A549 (cell line): ENCODE measurements around the gene SLCO1B1. TPM values are rescaled to one million over a fixed set of nuclear protein-coding genes. Genes with fewer than 3 reads are reported as not detected.

ENCODE experiments used
- ATAC-seq, 2 experiments: fragments of 200-7000 bp in 1 of 2; fragments of >200 bp in 1 of 2; cut with Nextera tagmentation in 1 of 2; cut with Tn5 transposase in 1 of 2; 3 replicates each; pipeline versions ENCODE4 v1.8.0 to v1.9.1; 2018 to 2020; ENCODE audit warnings: mild to moderate bottlenecking in 1 of 2, moderate library complexity in 1 of 2
- CTCF ChIA-PET: fragments of 300-600 bp; sonication (Branson Sonifier 250); formaldehyde crosslinking; extraction: SDS; loops from one replicate; lab custom pipeline; 2021; ENCODE audit warnings: antibody characterized with exemption, inconsistent platforms; lab: Yijun Ruan, JAX
- POLR2A ChIA-PET: fragments of 350-600 bp; formaldehyde crosslinking; extraction: SDS; loops from one replicate; lab custom pipeline; 2021; ENCODE audit warnings: antibody characterized with exemption, inconsistent platforms; lab: Yijun Ruan, JAX
- DNase-seq, 2 experiments: peaks; one replicate each; pipeline versions ENCODE4 v3.0.0 to v3.0.0-alpha.2; 2011 to 2016; ENCODE audit warnings: low read depth in 1 of 2, low spot score in 1 of 2
- FAIRE-seq: peaks from 2 replicates; lab custom pipeline; 2011; peaks lifted over from hg19 to GRCh38; lab: Jason Lieb, UNC
- H3K27ac ChIP-seq, 2 experiments: fragments of >200 bp; sonication (Bioruptor Twin); formaldehyde crosslinking; 3 replicates each; pipeline ENCODE4 v1.5.1; 2016 to 2017
- H3K4me1 ChIP-seq: fragments of >200 bp; sonication (Bioruptor Twin); formaldehyde crosslinking; 3 replicates; pipeline ENCODE4 v1.6.1; 2016
- H3K4me2 ChIP-seq: fragments of >200 bp; sonication (Bioruptor Twin); formaldehyde crosslinking; 3 replicates; pipeline ENCODE4 v1.6.1; 2016
- H3K4me3 ChIP-seq: fragments of >200 bp; sonication (Bioruptor Twin); formaldehyde crosslinking; 3 replicates; pipeline ENCODE4 v1.5.1; 2016
- H3K9me3 ChIP-seq: fragments of >200 bp; sonication (Bioruptor Twin); formaldehyde crosslinking; 3 replicates; pipeline ENCODE4 v1.6.1; 2016
- BCL3 ChIP-seq: fragments of >200 bp; sonication (Bioruptor Twin); formaldehyde crosslinking; IDR thresholded peaks from 3 replicates; pipeline ENCODE4 v1.6.1; 2016
- CHD4 ChIP-seq: fragments of 200-600 bp; sonication (generic); IDR thresholded peaks from 2 replicates; pipeline ENCODE4 v1.6.1; 2016; ENCODE audit warnings: antibody characterized with exemption, mild to moderate bottlenecking, borderline replicate concordance
- CTCF ChIP-seq: fragments of >200 bp; sonication (Bioruptor Twin); formaldehyde crosslinking; IDR thresholded peaks from 3 replicates; pipeline ENCODE4 v1.5.1; 2016
- EHF ChIP-seq: fragments of 250-450 bp; sonication (Bioruptor Pico); IDR thresholded peaks from 2 replicates; pipeline ENCODE4 v1.5.0; 2020; ENCODE audit warnings: mild to moderate bottlenecking
- EHMT2 ChIP-seq: fragments of 200-600 bp; sonication (generic); IDR thresholded peaks from 2 replicates; pipeline ENCODE4 v1.6.1; 2016; ENCODE audit warnings: antibody characterized with exemption, low read depth, mild to moderate bottlenecking, moderate library complexity
- ELK1 ChIP-seq: fragments of 150-350 bp; IDR thresholded peaks from 2 replicates; pipeline ENCODE4 v1.6.1; 2014; ENCODE audit warnings: low read depth, mild to moderate bottlenecking, low read length
- EP300 ChIP-seq, 2 experiments: fragments of >200 bp; sonication (Bioruptor Twin); formaldehyde crosslinking; IDR thresholded peaks; 2 replicates in 1 of 2; 3 replicates in 1 of 2; pipeline ENCODE4 v1.6.1; 2016 to 2017
- FOSB ChIP-seq: fragments of 250-450 bp; sonication (Bioruptor Pico); IDR thresholded peaks from 2 replicates; pipeline ENCODE4 v1.5.0; 2020; ENCODE audit warnings: mild to moderate bottlenecking, moderate library complexity
- FOSL2 ChIP-seq, 2 experiments: fragments of 450-650 bp in 1 of 2; fragments of >200 bp in 1 of 2; sonication (Bioruptor Twin) in 1 of 2; formaldehyde crosslinking; IDR thresholded peaks; 2 replicates each; pipeline versions ENCODE4 v1.5.0 to v1.6.1; 2016 to 2020; ENCODE audit warnings: mild to moderate bottlenecking in 1 of 2, moderate library complexity in 1 of 2
- HDAC2 ChIP-seq: fragments of 200-600 bp; sonication (generic); IDR thresholded peaks from 2 replicates; pipeline ENCODE4 v1.6.1; 2016
- HMGXB4 ChIP-seq: fragments of 250-450 bp; sonication (Bioruptor Pico); IDR thresholded peaks from 2 replicates; pipeline ENCODE4 v1.5.0; 2021; ENCODE audit warnings: mild to moderate bottlenecking, moderate library complexity, borderline replicate concordance
- JUNB ChIP-seq: fragments of >200 bp; sonication (Bioruptor Twin); formaldehyde crosslinking; IDR thresholded peaks from 2 replicates; pipeline ENCODE4 v1.6.1; 2016
- KDM1A ChIP-seq: fragments of 200-600 bp; sonication (generic); IDR thresholded peaks from 2 replicates; pipeline ENCODE4 v1.6.1; 2016; ENCODE audit warnings: low read depth, mild to moderate bottlenecking
- KDM5A ChIP-seq: fragments of 200-600 bp; sonication (generic); IDR thresholded peaks from 2 replicates; pipeline ENCODE4 v1.6.1; 2016; ENCODE audit warnings: antibody characterized with exemption, mild to moderate bottlenecking
- NR3C1 ChIP-seq: fragments of >200 bp; sonication (Bioruptor Twin); formaldehyde crosslinking; IDR thresholded peaks from 3 replicates; pipeline ENCODE4 v1.6.1; 2017
- PHF8 ChIP-seq: fragments of 200-600 bp; sonication (generic); IDR thresholded peaks from 2 replicates; pipeline ENCODE4 v1.6.1; 2016; ENCODE audit warnings: low read depth, mild to moderate bottlenecking, antibody characterized with exemption, moderate library complexity, borderline replicate concordance
- RAD21 ChIP-seq, 2 experiments: fragments of >200 bp in 1 of 2; sonication (Bioruptor Twin) in 1 of 2; formaldehyde crosslinking in 1 of 2; IDR thresholded peaks in 1 of 2; conservative IDR thresholded peaks in 1 of 2; 2 replicates in 1 of 2; 3 replicates in 1 of 2; pipeline ENCODE4 v1.6.1; 2012 to 2018; ENCODE audit warnings: inconsistent platforms in 1 of 2
- RARB ChIP-seq: fragments of 250-450 bp; sonication (Bioruptor Pico); IDR thresholded peaks from 2 replicates; pipeline ENCODE4 v1.8.0; 2021; ENCODE audit warnings: mild to moderate bottlenecking, moderate library complexity
- REST ChIP-seq: fragments of 200-600 bp; sonication (generic); IDR thresholded peaks from 2 replicates; pipeline ENCODE4 v1.6.1; 2016; ENCODE audit warnings: antibody characterized with exemption, mild to moderate bottlenecking, moderate library complexity
- RFX5 ChIP-seq: fragments of 450-650 bp; IDR thresholded peaks from 2 replicates; pipeline ENCODE4 v1.7.1; 2014; ENCODE audit warnings: antibody characterized with exemption, mild to moderate bottlenecking, moderate library complexity
- SMC3 ChIP-seq: fragments of >200 bp; sonication (Bioruptor Twin); formaldehyde crosslinking; IDR thresholded peaks from 3 replicates; pipeline ENCODE4 v1.6.1; 2018; ENCODE audit warnings: inconsistent platforms
- SREBF2 ChIP-seq: fragments of 450-650 bp; IDR thresholded peaks from 2 replicates; pipeline ENCODE4 v1.6.1; 2014; ENCODE audit warnings: mild to moderate bottlenecking, moderate library complexity
- TFCP2L1 ChIP-seq: fragments of 250-450 bp; sonication (Bioruptor Pico); IDR thresholded peaks from 2 replicates; pipeline ENCODE4 v1.5.0; 2021; ENCODE audit warnings: mild to moderate bottlenecking
- TP53 ChIP-seq: fragments of 250-450 bp; sonication (Bioruptor Pico); IDR thresholded peaks from 2 replicates; pipeline ENCODE4 v1.5.0; 2021; ENCODE audit warnings: mild to moderate bottlenecking, moderate library complexity
- USF2 ChIP-seq: fragments of 450-650 bp; IDR thresholded peaks from 2 replicates; pipeline ENCODE4 v1.6.1; 2014; ENCODE audit warnings: antibody characterized with exemption
- WGBS: methylation state at CpG from one replicate; pipeline ENCODE4 v1.1.6; 2017; ENCODE audit errors: missing lambda C conversion rate; 5-methylcytosine and 5-hydroxymethylcytosine counted together
- polyA plus RNA-seq, 4 experiments: library from polyadenylated mRNA; depleted of rRNA in 3 of 4; stranded (reverse); fragments of >200 nt; fragmentation: RNase III in 1 of 4; extraction: RNeasy Plus Mini Kit Qiagen cat#74134 plus additional on column Dnase treatment in 1 of 4; gene quantifications; 2 replicates in 3 of 4; 3 replicates in 1 of 4; pipeline ENCODE4 v1.2.3, GENCODE V29; 2011 to 2017

SLCO1B1 gene
- polyA plus RNA-seq, 2 of the 4 experiments (the other 2 are of a cell fraction): 2.0 to 2.4 TPM

- CTCF ChIA-PET: no interaction called here
- 69% methylated on average over 5 of the region's 5 CpGs for WGBS
- Histone ChIP-seq H3K27ac (no peak overlapping the region), H3K9me3 (no peaks in the 10 kb centered on the region), H3K4me2 (no peak overlapping the region), H3K4me3 (no peak overlapping the region)
- FAIRE-seq (no peak), ATAC-seq (no peak)
- TF ChIP-seq HDAC2: no peak
- TF ChIP-seq PHF8: no peak
- TF ChIP-seq SMC3: no peak
- TF ChIP-seq HMGXB4 (CRISPR knock-in tag): no peak
- no peak for TF ChIP-seq JUNB
- TF ChIP-seq NR3C1: no peak
- TF ChIP-seq BCL3: no peak
- no peak for TF ChIP-seq CHD4
- TF ChIP-seq TFCP2L1 (CRISPR knock-in tag): no peak
- no peak for TF ChIP-seq RAD21 (conservative IDR thresholded peaks at IDR 0.05 in 1 of 2, IDR thresholded peaks at IDR 0.05 in 1 of 2)
- no peak for TF ChIP-seq USF2
- no peak for TF ChIP-seq RARB
- no peak for TF ChIP-seq FOSB (CRISPR knock-in tag)
- TF ChIP-seq RFX5: no peak
- no peak for TF ChIP-seq TP53 (CRISPR knock-in tag)
- TF ChIP-seq, all 56 proteins: peak for 0
- H3K4me1 ChIP-seq: no peaks in the 10 kb centered on the region
- DNase-seq: no peak
- POLR2A ChIA-PET: no interaction called here
Observed at GRCh38 chr12:21252070-21252469, 121.1 kb downstream of the SLCO1B1 start.

- Histone ChIP-seq H3K4me3 (no peak overlapping the region), H3K27ac (no peak overlapping the region), H3K4me2 (no peak overlapping the region), H3K9me3 (no peaks in the 10 kb centered on the region), H3K4me1 (no peaks in the 10 kb centered on the region)
- CTCF ChIA-PET: no interaction called here
- TF ChIP-seq EHF: no peak
- no peak for TF ChIP-seq EHMT2
- no peak for TF ChIP-seq CTCF
- no peak for TF ChIP-seq ELK1
- TF ChIP-seq REST: no peak
- no peak for TF ChIP-seq CHD4
- TF ChIP-seq PHF8: no peak
- no peak for TF ChIP-seq TFCP2L1 (CRISPR knock-in tag)
- TF ChIP-seq KDM5A: no peak
- TF ChIP-seq SREBF2: no peak
- TF ChIP-seq RAD21 (conservative IDR thresholded peaks at IDR 0.05 in 1 of 2, IDR thresholded peaks at IDR 0.05 in 1 of 2): no peak
- no peak for TF ChIP-seq FOSL2 (IDR thresholded peaks at IDR 0.05)
- TF ChIP-seq FOSL2 (CRISPR knock-in tag; IDR thresholded peaks at IDR 0.05): no peak
- no peak for TF ChIP-seq EP300 (IDR thresholded peaks at IDR 0.05)
- no peak for TF ChIP-seq KDM1A
- POLR2A ChIA-PET: no interaction called here
- ATAC-seq (no peak), FAIRE-seq (no peak), DNase-seq (no peak)
- 28% methylated on average over 3 of the region's 3 CpGs for WGBS
Observed at GRCh38 chr12:21257172-21257571, 126.2 kb downstream of the SLCO1B1 start.
